ENCODE results near the gene PARD3B. TPM values are rescaled to one million over a fixed set of nuclear protein-coding genes. Genes with fewer than 3 reads are reported as not detected.

PARD3B gene
- total RNA-seq, 1 experiment from 2014 or later, result 3.6 TPM

GRCh38 chr2:205073433-205074020, 528.3 kb downstream of the PARD3B start:
- intact Hi-C loops (cut with micrococcal nuclease; ENCODE audit: unreplicated experiment) (no loop called here), in situ Hi-C loops (cut with HindIII; ENCODE audit: low pct_unique_long_range_greater_than_20kb, low sequenced_read_pairs) (no loop called here)
- ATAC-seq (no peak), DNase-seq (ENCODE audit: low read depth, low spot score) (no peak)
- TF ChIP-seq REST (IDR thresholded peaks at IDR 0.05; ENCODE audit: insufficient read depth in 1 of 2, low read depth in 2 of 2, low read length in 1 of 2) (no peak), TCF7L2 (IDR thresholded peaks at IDR 0.05; ENCODE audit: low read depth, low read length) (no peak), POLR2AphosphoS5 (IDR thresholded peaks at IDR 0.05; ENCODE audit: low read depth, low read length) (no peak), SIN3A (IDR thresholded peaks at IDR 0.05; ENCODE audit: borderline replicate concordance, insufficient read depth, low read depth, low read length) (no peak), CTCF (IDR thresholded peaks at IDR 0.05) (no peak)
- ChIA-PET POLR2A (interaction anchor here (0.5 kb wide), 1 partner anchor 611 kb away, joined by 4 read pairs; no protein-coding TSS in a partner anchor), CTCF (no interaction called here)
- no peak overlapping the region for H3K27ac ChIP-seq (ENCODE audit: low read length)
- H3K9me3 ChIP-seq (ENCODE audit: control insufficient read depth, insufficient read depth, low read depth, low read length), result no peaks in the 10 kb centered on the region
- H3K4me1 ChIP-seq (ENCODE audit: control insufficient read depth, insufficient read depth, low read length), result no peaks in the 10 kb centered on the region
- no peaks in the 10 kb centered on the region for H3K36me3 ChIP-seq (ENCODE audit: control insufficient read depth, insufficient read depth, low read length)
- H3K27me3 ChIP-seq (ENCODE audit: control insufficient read depth, insufficient read depth, low read length), result no peaks in the 10 kb centered on the region
- BruUV-seq (replicated peaks), result no TSS peak
- no peak overlapping the region for H3K4me3 ChIP-seq (ENCODE audit: low read depth in 2 of 2, low read length in 2 of 2)

GRCh38 chr2:205076405-205076804, 531.1 kb downstream of the PARD3B start:
- H3K27ac ChIP-seq (ENCODE audit: low read length), result no peak overlapping the region
- no peak for ATAC-seq
- no peaks in the 10 kb centered on the region for H3K4me1 ChIP-seq (ENCODE audit: control insufficient read depth, insufficient read depth, low read length)
- no peaks in the 10 kb centered on the region for H3K27me3 ChIP-seq (ENCODE audit: control insufficient read depth, insufficient read depth, low read length)
- DNase-seq (ENCODE audit: low read depth, low spot score), result no peak
- H3K9me3 ChIP-seq (ENCODE audit: control insufficient read depth, insufficient read depth, low read depth, low read length), result no peaks in the 10 kb centered on the region
- no peak overlapping the region for H3K4me3 ChIP-seq (ENCODE audit: low read depth in 2 of 2, low read length in 2 of 2)
- ChIA-PET POLR2A (no interaction called here), CTCF (no interaction called here)
- TF ChIP-seq CTCF (IDR thresholded peaks at IDR 0.05) (no peak), SIN3A (IDR thresholded peaks at IDR 0.05; ENCODE audit: borderline replicate concordance, insufficient read depth, low read depth, low read length) (no peak), REST (IDR thresholded peaks at IDR 0.05; ENCODE audit: insufficient read depth in 1 of 2, low read depth in 2 of 2, low read length in 1 of 2) (no peak), TCF7L2 (IDR thresholded peaks at IDR 0.05; ENCODE audit: low read depth, low read length) (no peak), POLR2AphosphoS5 (IDR thresholded peaks at IDR 0.05; ENCODE audit: low read depth, low read length) (no peak)
- H3K36me3 ChIP-seq (ENCODE audit: control insufficient read depth, insufficient read depth, low read length), result no peaks in the 10 kb centered on the region
- BruUV-seq (replicated peaks), result no TSS peak
- intact Hi-C loops (cut with micrococcal nuclease; ENCODE audit: unreplicated experiment), result no loop called here
- in situ Hi-C loops (cut with HindIII; ENCODE audit: low pct_unique_long_range_greater_than_20kb, low sequenced_read_pairs), result no loop called here

All from Panc1 (cell line).